IPS DF 6.9 (cell line): Measurements from ENCODE around the gene TEF.

Experiments
- DNase-seq: peaks from one replicate; pipeline ENCODE4 v3.0.0-alpha.2; 2013; ENCODE audit warnings: low read depth, low spot score
- H3K27ac ChIP-seq: one replicate; pipeline ENCODE4 v1.5.1; 2013; ENCODE audit warnings: low read length, control low read depth
- H3K27me3 ChIP-seq: 2 replicates; pipeline ENCODE4 v1.6.1; 2013; ENCODE audit warnings: mild to moderate bottlenecking, low read length; ENCODE audit not compliant: control insufficient read depth, insufficient read depth
- H3K36me3 ChIP-seq: 2 replicates; pipeline ENCODE4 v1.6.1; 2013; ENCODE audit warnings: low read length; ENCODE audit not compliant: control insufficient read depth, insufficient read depth
- H3K4me1 ChIP-seq: 2 replicates; pipeline ENCODE4 v1.6.1; 2013; ENCODE audit warnings: low read length; ENCODE audit not compliant: control insufficient read depth, insufficient read depth
- H3K4me3 ChIP-seq: 2 replicates; pipeline ENCODE4 v1.5.1; 2013; ENCODE audit warnings: mild to moderate bottlenecking, low read length
- H3K9me3 ChIP-seq: 2 replicates; pipeline ENCODE4 v1.6.1; 2013; ENCODE audit warnings: low read length, inconsistent platforms; ENCODE audit not compliant: control insufficient read depth, insufficient read depth
- WGBS: extraction: QIAGEN DNeasy Blood & Tissue Kit; methylation state at CpG from one replicate; pipeline ENCODE4 v1.1.7; 2013; ENCODE audit warnings: mixed read lengths, missing lambda C conversion rate; ENCODE audit not compliant: insufficient read length, insufficient coverage; 5-methylcytosine and 5-hydroxymethylcytosine counted together

Gene TEF

DNA sequence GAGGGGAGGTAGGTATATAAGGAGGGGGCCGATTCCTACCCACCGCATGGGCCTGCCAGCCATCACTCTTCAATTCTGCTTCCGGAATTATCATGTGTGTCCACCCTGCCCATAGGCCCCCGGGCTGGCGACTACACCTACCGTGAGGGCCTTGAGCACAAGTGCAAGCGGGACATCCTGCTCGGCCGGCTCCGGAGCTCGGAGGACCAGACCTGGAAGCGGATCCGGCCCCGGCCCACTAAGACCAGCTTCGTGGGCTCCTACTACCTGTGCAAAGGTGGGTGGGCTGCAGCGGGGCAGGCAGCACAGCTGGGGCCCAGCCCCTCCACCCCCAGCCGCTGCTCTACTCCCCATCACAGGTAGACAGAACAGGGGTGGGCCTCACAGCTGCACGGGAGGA is 38.4 kb upstream of the TEF start:
- no peaks in the 10 kb centered on the region for H3K27me3 ChIP-seq
- no peak for DNase-seq
- H3K4me3 ChIP-seq = no peak overlapping the region
- peaks cover 42% of the 10 kb centered on the region for H3K36me3 ChIP-seq
- no peaks in the 10 kb centered on the region for H3K9me3 ChIP-seq
- no peak overlapping the region for H3K27ac ChIP-seq
- no peaks in the 10 kb centered on the region for H3K4me1 ChIP-seq
- no CpG with 5 or more reads among the region's 18 CpGs for WGBS

DNA sequence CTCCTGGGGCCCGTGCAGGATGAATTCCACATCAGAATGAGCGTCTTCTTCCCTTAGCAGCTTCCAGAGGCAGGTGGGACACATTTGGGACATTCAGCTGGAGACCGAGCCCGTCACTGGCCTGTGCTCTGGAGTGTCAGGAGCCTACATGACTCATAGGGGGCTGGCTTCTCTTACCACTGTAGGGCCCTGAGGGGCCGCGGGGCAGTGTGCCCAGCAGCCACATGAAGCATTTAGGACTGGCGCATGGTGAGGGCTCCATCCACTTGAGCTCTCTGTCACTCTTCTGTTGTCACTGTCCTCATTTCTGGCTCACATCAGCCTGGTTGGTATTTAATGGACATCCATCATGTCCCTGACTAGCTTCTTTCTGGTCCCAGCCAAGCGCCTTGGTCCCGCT is 38.0 kb upstream of the TEF start:
- no peak for DNase-seq
- no peaks in the 10 kb centered on the region for H3K4me1 ChIP-seq
- H3K27ac ChIP-seq = no peak overlapping the region
- no peaks in the 10 kb centered on the region for H3K9me3 ChIP-seq
- H3K4me3 ChIP-seq = no peak overlapping the region
- H3K36me3 ChIP-seq = peaks cover 45% of the 10 kb centered on the region
- no CpG with 5 or more reads among the region's 9 CpGs for WGBS
- H3K27me3 ChIP-seq = no peaks in the 10 kb centered on the region

DNA sequence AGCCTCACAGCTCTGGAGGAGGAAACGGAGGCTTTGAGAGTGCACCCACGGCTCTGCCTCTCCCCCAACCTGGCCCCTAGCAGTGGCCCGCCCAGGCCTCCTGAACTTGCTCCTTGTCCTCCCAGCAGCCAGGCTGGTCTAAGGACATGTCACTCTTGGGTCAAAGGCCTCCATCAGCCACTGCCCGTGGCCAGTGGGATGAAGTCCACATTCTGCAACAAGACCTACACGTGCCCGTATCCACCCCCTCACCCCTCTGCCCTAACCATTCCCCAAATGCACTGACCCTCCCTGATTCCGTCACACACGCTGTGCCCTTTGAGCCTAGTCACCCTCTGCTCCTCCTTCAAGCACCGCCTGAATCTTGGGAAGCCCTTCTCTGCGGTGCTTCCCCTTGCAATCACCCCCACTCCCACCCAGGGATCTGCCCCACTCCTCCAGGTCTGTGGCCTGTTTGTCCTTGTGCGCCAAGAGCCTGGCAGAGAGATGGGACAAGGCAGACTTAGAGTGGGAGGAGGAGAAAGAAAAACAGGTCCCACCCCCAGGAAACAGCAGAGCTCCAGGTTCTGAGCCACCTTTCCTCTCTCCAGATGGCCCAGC is 37.5 kb upstream of the TEF start:
- H3K9me3 ChIP-seq = no peaks in the 10 kb centered on the region
- peaks cover 48% of the 10 kb centered on the region for H3K36me3 ChIP-seq
- WGBS = no CpG with 5 or more reads among the region's 11 CpGs
- H3K4me1 ChIP-seq = no peaks in the 10 kb centered on the region
- no peaks in the 10 kb centered on the region for H3K27me3 ChIP-seq
- H3K4me3 ChIP-seq = no peak overlapping the region
- no peak for DNase-seq
- no peak overlapping the region for H3K27ac ChIP-seq

DNA sequence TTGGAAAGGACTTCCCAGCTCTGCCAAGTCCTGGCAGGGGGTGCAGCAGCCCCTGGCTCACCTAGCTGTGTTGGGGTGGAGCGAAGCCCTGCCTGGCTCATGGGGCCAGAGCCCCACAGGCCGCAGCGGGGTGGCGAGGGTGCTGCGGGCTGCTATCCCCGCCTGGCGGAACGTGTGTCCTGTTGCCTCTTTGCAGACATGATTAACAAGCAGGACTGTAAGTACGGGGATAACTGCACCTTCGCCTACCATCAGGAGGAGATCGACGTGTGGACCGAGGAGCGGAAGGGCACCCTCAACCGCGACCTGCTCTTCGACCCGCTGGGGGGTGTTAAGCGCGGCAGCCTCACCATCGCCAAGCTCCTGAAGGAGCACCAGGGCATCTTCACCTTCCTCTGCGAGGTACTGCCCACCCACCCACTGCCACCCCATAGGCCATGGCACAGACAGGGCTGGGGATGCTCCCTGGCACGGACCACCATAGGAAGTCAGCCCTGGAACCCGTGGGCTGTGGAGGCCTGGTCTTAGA is 35.9 kb upstream of the TEF start:
- Histone ChIP-seq H3K9me3 (no peaks in the 10 kb centered on the region), H3K4me1 (no peaks in the 10 kb centered on the region), H3K27ac (no peak overlapping the region), H3K27me3 (no peaks in the 10 kb centered on the region), H3K36me3 (peaks cover 49% of the 10 kb centered on the region), H3K4me3 (no peak overlapping the region)
- no CpG with 5 or more reads among the region's 24 CpGs for WGBS
- no peak for DNase-seq

DNA sequence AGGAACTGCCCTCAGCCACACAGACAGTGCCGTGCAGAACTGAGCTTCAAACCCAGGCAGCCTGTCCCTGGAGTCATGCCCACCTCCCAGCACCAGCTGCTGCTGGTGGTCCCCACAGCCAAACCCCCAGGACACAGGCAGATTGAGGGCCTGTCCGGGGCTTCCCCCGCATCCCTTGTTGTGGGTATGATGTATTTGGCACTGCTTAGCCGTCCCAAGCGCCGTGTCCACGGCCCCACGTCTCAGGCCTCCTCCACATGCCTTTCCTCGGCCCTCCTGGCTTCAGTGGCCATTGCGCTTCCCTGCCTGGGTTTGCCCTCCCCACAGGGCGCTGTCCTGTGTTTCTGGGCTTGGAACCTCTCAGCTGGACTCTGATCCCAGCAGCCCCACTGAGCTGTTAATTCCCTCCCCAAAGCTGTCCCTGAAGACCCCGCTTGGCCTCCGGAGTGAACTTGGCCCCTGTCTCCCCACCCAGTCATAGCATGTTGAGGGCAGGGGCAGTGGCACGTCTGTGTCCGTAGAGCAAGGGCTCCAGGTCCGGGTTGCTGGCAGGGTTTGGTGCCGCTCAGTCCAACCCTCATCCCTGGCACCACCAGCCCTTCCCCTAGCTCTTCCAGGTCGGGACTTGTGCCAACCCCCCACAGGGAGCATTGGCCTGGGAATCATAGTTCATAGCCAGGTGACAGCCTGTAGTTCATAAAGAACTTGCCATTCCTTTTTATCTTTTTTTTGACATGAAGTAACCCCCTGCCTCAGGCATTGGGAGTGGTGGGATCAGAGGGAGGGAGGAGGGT is 34.5 kb upstream of the TEF start:
- H3K9me3 ChIP-seq = no peaks in the 10 kb centered on the region
- peaks cover 58% of the 10 kb centered on the region for H3K36me3 ChIP-seq
- H3K27me3 ChIP-seq = no peaks in the 10 kb centered on the region
- H3K4me1 ChIP-seq = no peaks in the 10 kb centered on the region
- DNase-seq = no peak
- WGBS = no CpG with 5 or more reads among the region's 18 CpGs
- no peak overlapping the region for H3K27ac ChIP-seq
- no peak overlapping the region for H3K4me3 ChIP-seq

GRCh38 chr22:41348964-41349484 is 32.7 kb upstream of the TEF start:
- no peak for DNase-seq
- no peaks in the 10 kb centered on the region for H3K4me1 ChIP-seq
- H3K4me3 ChIP-seq = no peak overlapping the region
- H3K36me3 ChIP-seq = peaks cover 58% of the 10 kb centered on the region
- H3K27ac ChIP-seq = no peak overlapping the region
- WGBS = no CpG with 5 or more reads among the region's 22 CpGs
- no peaks in the 10 kb centered on the region for H3K27me3 ChIP-seq
- H3K9me3 ChIP-seq = no peaks in the 10 kb centered on the region

DNA sequence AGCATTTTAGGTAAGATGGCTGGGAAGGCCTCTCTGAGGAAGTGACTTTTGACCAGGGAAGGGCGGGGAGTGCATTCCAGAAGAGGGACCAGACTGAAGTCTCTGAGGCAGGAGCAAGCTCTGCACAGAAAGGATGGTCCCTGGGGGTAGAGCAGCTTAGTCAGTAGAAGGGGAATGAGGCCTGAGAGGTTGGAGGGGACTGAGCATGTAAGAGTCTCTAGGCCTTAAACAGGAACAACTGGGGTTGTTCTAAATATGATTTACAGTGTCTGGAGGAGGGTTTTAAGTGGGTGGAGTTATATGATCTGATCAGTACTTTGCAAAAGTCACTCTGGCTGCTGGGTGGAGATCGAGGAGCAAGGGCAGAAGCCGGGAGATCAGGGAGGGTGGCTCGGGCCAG is 31.7 kb upstream of the TEF start:
- peaks cover 56% of the 10 kb centered on the region for H3K36me3 ChIP-seq
- H3K4me3 ChIP-seq = no peak overlapping the region
- H3K9me3 ChIP-seq = no peaks in the 10 kb centered on the region
- no CpG with 5 or more reads among the region's 4 CpGs for WGBS
- DNase-seq = no peak
- H3K27ac ChIP-seq = no peak overlapping the region
- H3K4me1 ChIP-seq = no peaks in the 10 kb centered on the region
- no peaks in the 10 kb centered on the region for H3K27me3 ChIP-seq

DNA sequence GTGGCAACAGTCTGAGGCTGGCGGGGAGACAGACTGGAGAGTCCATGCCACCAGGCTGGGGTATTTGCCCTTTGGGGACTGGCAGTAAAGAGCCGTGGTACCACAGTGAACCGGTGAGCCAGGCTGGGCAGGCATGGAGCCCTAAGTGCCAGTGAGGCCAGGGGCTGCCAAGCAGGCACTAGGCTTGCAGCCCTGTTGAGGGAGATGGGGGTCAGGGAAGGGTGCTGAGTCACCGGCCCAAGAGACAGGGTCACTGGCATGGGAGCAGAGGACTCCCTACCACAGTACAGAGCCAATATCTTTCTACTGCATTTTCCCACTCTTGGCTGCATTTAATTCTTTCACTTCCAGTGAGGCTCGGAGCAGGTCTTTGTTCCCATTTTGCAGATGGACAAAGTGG is 30.7 kb upstream of the TEF start:
- no peak for DNase-seq
- H3K27ac ChIP-seq = no peak overlapping the region
- no peaks in the 10 kb centered on the region for H3K27me3 ChIP-seq
- no CpG with 5 or more reads among the region's 5 CpGs for WGBS
- H3K4me3 ChIP-seq = no peak overlapping the region
- peaks cover 57% of the 10 kb centered on the region for H3K36me3 ChIP-seq
- no peaks in the 10 kb centered on the region for H3K9me3 ChIP-seq
- no peaks in the 10 kb centered on the region for H3K4me1 ChIP-seq

GRCh38 chr22:41352058-41352457 is 29.7 kb upstream of the TEF start:
- Histone ChIP-seq H3K36me3 (peaks cover 59% of the 10 kb centered on the region), H3K4me1 (no peaks in the 10 kb centered on the region), H3K27ac (no peak overlapping the region), H3K9me3 (no peaks in the 10 kb centered on the region), H3K4me3 (no peak overlapping the region), H3K27me3 (no peaks in the 10 kb centered on the region)
- no peak for DNase-seq
- no CpG with 5 or more reads among the region's 6 CpGs for WGBS

DNA sequence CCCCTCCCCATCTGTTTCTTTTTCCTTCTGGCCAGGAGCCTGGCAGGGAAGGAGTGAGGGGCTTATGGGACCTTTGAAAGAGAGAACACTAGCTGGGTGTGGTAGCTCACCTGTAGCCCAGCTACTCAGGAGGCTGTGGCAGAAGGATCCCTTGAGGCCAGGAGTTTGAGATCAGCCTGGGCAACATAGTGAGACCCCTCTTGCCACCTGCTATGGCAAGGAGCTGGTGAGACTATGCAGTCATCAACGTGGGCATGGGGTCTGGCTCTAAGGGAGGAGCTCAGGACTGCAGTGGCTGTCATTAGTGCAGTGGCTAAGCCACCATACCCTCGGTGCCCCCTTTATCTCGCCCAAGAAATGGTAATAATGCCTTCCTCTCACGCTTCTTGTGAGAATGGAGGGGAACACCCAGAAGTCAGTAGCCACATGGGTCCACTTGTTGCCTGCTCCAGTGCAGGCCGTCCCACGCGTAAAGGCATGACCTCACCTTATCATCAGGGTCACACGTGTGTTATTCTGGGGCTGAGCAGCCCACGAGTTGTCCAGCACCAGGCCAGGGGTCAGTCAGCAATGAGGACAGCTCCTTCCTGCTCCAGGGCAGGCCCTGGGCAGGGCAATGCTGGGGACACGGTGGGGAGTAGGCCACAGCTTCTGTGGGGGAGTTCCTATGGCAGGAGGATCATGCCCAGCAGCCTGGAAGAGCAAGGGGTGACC is 27.7 kb upstream of the TEF start:
- DNase-seq = no peak
- WGBS = no CpG with 5 or more reads among the region's 10 CpGs
- Histone ChIP-seq H3K4me3 (no peak overlapping the region), H3K27me3 (no peaks in the 10 kb centered on the region), H3K4me1 (peaks cover 4% of the 10 kb centered on the region), H3K9me3 (no peaks in the 10 kb centered on the region), H3K27ac (no peak overlapping the region), H3K36me3 (peaks cover 44% of the 10 kb centered on the region)
